ENCODE data around the gene MIPOL1.
"Not testable (repeated sequence)": the region's sequence is repeated elsewhere in the genome, so short reads cannot be mapped to it uniquely, and the experiment has no call there.

Gene MIPOL1

DNA sequence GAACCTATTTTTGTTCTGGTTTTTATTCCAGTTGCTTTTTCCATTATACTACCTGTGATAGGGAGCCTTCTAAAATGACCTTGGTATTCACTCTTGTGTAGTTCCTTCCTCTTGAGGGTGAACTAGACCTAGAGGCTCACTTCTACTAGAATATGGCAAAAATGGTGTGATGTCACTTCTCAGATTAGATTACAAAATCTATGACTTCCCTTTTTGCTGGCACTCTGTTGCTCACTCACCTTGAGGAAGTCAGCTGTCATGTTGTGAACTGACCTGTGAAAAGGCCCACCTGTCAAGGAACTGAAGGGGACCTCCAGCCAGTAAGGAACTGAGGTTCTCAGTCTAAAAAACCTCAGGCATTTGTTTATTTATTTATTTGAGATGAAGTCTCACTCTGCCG is 5.7 kb downstream of the MIPOL1 start:
- no peaks in the 10 kb centered on the region for H3K27me3 ChIP-seq (ENCODE audit: insufficient read depth, low read length)
- no peak overlapping the region for H2AFZ ChIP-seq (ENCODE audit: low read length, unreplicated experiment)
- peaks cover 5% of the 10 kb centered on the region; the same call in 1 of the 2 replicates for H3K36me3 ChIP-seq (ENCODE audit: insufficient read depth, low read length)
- H3K4me3 ChIP-seq (ENCODE audit: low read depth, low read length): no peak overlapping the region
- H3K27ac ChIP-seq (ENCODE audit: low read depth, low read length): no peak overlapping the region
- H3K79me2 ChIP-seq (ENCODE audit: control insufficient read depth, insufficient read depth, low read length, unreplicated experiment): peaks cover 16% of the 10 kb centered on the region
- H3K4me1 ChIP-seq (ENCODE audit: control insufficient read depth, insufficient read depth, low read length, unreplicated experiment): peaks cover 5% of the 10 kb centered on the region

DNA sequence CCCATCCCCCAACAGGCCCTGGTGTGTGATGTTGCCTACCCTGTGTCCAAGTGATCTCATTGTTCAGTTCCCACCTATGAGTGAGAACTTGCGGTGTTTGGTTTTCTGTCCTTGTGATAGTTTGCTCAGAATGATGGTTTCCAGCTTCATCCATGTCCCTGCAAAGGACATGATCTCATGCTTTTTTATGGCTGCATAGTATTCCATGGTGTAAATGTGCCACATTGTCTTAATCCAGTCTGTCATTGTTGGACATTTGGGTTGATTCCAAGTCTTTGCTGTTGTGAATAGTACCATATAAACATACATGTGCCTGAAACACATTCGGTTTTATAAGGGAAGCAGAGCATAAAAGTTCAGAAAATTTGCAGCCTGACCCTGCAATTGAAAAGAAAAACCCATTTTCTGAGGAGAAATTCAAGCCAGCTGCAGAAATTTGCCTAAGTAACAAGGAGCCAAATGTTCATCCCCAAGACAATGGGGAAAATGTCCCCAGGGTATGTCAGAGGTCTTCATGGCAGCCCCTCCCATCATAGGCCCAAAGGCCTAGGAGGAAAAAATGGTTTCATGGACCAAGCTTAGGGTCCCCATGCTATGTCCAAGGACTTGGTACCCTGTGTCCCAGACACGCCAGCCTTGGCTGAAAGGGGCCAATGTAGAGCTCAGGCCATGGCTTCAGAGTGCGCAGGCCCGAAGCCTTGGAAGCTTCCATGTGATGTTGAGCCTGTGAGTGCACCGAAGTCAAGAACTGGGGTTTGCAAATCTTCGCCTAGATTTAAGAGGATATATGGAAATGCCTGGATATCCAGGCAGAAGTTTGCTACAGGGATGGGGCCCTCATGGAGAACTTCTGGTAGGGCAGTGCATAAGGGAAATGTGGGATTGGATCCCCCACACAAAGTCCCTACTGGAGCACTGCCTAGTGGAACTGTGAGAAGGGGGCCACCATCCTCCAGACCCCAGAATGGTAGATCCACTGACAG is 8.2 kb downstream of the MIPOL1 start:
- not testable (repeated sequence) for H3K4me1 ChIP-seq (ENCODE audit: control insufficient read depth, insufficient read depth, low read length, unreplicated experiment); H3K79me2 ChIP-seq (ENCODE audit: control insufficient read depth, insufficient read depth, low read length, unreplicated experiment); H3K36me3 ChIP-seq (ENCODE audit: insufficient read depth, low read length); H2AFZ ChIP-seq (ENCODE audit: low read length, unreplicated experiment); H3K27me3 ChIP-seq (ENCODE audit: insufficient read depth, low read length); H3K4me3 ChIP-seq (ENCODE audit: low read depth, low read length); H3K27ac ChIP-seq (ENCODE audit: low read depth, low read length)

DNA sequence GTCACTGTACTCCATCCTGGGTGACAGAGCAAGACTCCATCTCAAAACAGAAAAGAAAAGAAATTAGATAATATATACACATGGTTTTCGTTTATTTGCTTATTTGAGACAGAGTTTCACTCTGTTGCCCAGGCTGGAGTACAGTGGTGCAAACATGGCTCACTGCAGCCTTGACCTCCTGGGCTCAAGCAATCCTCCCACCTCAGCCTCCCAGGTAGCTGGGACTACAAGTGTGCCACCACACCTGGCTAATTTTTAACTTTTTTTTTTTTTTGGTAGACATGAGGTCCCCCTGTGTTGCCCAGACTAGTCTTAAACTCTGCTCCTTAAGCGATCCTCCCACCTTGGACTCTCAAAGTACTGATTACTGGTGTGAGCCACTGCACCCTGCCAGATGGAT is 11.9 kb downstream of the MIPOL1 start:
- not testable (repeated sequence) for H3K4me3 ChIP-seq (ENCODE audit: low read depth, low read length); H3K27ac ChIP-seq (ENCODE audit: low read depth, low read length); H3K27me3 ChIP-seq (ENCODE audit: insufficient read depth, low read length); H3K4me1 ChIP-seq (ENCODE audit: control insufficient read depth, insufficient read depth, low read length, unreplicated experiment); H2AFZ ChIP-seq (ENCODE audit: low read length, unreplicated experiment); H3K36me3 ChIP-seq (ENCODE audit: insufficient read depth, low read length); H3K79me2 ChIP-seq (ENCODE audit: control insufficient read depth, insufficient read depth, low read length, unreplicated experiment)

DNA sequence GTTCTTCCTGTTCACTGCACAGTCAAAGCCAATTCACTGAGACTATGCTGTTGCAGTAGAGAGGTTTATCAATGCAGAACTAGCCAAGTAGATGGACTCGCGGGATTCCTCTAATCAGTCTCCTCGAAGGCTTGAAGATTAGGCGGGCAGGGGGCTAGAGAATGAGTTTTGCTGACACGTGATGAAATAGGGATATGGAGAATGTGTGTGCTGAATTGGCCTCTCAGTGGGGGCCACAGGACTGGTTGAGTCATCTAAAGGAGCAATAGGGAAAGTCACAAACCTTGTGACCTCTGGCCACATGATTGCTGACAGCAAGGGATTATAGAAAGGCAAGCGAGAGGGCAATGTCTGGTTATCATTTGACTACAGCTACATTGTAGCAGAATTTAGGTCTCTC is 12.7 kb downstream of the MIPOL1 start:
- Histone ChIP-seq H3K36me3 (ENCODE audit: insufficient read depth, low read length) (peaks cover 8% of the 10 kb centered on the region; the same call in 1 of the 2 replicates), H3K79me2 (ENCODE audit: control insufficient read depth, insufficient read depth, low read length, unreplicated experiment) (no peaks in the 10 kb centered on the region), H3K4me3 (ENCODE audit: low read depth, low read length) (no peak overlapping the region), H3K27me3 (ENCODE audit: insufficient read depth, low read length) (no peaks in the 10 kb centered on the region), H3K27ac (ENCODE audit: low read depth, low read length) (no peak overlapping the region), H3K4me1 (ENCODE audit: control insufficient read depth, insufficient read depth, low read length, unreplicated experiment) (no peaks in the 10 kb centered on the region), H2AFZ (ENCODE audit: low read length, unreplicated experiment) (no peak overlapping the region)

DNA sequence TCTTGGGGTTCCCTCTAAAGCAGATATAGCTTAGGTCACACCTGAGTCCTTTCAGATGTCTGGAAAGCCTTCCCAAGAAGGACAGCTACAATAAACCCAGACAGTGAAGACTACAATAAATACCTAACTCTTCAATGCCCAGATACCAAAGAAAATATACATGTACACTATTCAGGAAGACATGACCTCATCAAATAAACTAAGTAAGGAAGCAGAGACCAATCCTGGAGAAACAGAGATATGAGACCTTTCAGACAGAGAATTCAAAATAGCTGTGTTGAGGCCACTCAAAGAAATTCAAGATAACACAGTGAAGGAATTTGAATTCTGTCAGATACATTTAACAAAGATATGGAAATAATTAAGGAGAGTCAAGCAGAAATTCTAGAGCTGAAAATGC is 15.3 kb downstream of the MIPOL1 start:
- Histone ChIP-seq H3K4me3 (ENCODE audit: low read depth, low read length) (no peak overlapping the region), H3K79me2 (ENCODE audit: control insufficient read depth, insufficient read depth, low read length, unreplicated experiment) (no peaks in the 10 kb centered on the region), H2AFZ (ENCODE audit: low read length, unreplicated experiment) (no peak overlapping the region), H3K4me1 (ENCODE audit: control insufficient read depth, insufficient read depth, low read length, unreplicated experiment) (no peaks in the 10 kb centered on the region), H3K27me3 (ENCODE audit: insufficient read depth, low read length) (no peaks in the 10 kb centered on the region), H3K27ac (ENCODE audit: low read depth, low read length) (no peak overlapping the region), H3K36me3 (ENCODE audit: insufficient read depth, low read length) (peaks cover 3% of the 10 kb centered on the region; the same call in 1 of the 2 replicates)

DNA sequence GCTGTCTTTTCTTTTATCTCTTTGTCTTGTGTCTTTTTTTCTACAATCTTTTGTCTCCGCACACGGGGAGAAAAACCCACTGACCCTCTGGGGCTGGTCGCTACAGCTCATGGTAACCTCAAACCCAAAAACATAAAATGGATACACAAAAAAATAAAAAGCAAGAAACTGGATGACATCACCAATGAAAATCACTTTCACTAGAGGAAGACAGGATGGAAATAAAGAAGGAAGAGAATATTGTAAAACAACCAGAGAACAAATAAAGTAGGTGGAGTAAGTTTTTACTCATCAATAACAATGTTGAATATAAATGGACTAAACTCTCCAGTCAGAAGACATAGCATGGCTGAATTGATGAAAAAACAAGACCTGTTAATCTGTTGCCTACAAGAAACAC is 17.6 kb downstream of the MIPOL1 start:
- peaks cover 3% of the 10 kb centered on the region; the same call in 1 of the 2 replicates for H3K36me3 ChIP-seq (ENCODE audit: insufficient read depth, low read length)
- H2AFZ ChIP-seq (ENCODE audit: low read length, unreplicated experiment): no peak overlapping the region
- no peaks in the 10 kb centered on the region for H3K79me2 ChIP-seq (ENCODE audit: control insufficient read depth, insufficient read depth, low read length, unreplicated experiment)
- no peaks in the 10 kb centered on the region for H3K27me3 ChIP-seq (ENCODE audit: insufficient read depth, low read length)
- H3K4me1 ChIP-seq (ENCODE audit: control insufficient read depth, insufficient read depth, low read length, unreplicated experiment): no peaks in the 10 kb centered on the region
- no peak overlapping the region for H3K27ac ChIP-seq (ENCODE audit: low read depth, low read length)
- no peak overlapping the region for H3K4me3 ChIP-seq (ENCODE audit: low read depth, low read length)

DNA sequence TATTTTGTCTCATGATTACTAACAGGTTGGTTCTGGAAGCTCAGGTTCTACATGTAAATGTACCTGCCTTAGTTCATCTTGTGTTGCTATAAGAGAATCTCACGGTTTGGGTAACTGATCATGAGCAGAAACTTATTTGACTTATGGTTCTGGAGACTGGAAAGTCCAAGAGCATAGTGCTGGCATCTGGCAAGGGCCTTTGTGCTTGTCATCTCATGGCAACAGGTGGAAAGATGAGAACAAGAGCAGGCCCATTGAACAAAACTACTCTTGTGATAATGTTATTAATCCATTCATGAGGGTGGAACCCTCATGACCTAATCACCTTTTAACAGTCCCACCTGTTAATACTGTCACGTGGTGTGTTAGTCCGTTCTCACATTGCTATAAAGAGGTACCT is 23.3 kb downstream of the MIPOL1 start:
- Histone ChIP-seq H3K36me3 (ENCODE audit: insufficient read depth, low read length) (0 out of 2 replicates have a peak, but pooled peaks cover 5% of the 10 kb centered on the region), H3K4me1 (ENCODE audit: control insufficient read depth, insufficient read depth, low read length, unreplicated experiment) (no peaks in the 10 kb centered on the region), H3K4me3 (ENCODE audit: low read depth, low read length) (no peak overlapping the region), H3K79me2 (ENCODE audit: control insufficient read depth, insufficient read depth, low read length, unreplicated experiment) (no peaks in the 10 kb centered on the region), H3K27ac (ENCODE audit: low read depth, low read length) (no peak overlapping the region), H2AFZ (ENCODE audit: low read length, unreplicated experiment) (no peak overlapping the region), H3K27me3 (ENCODE audit: insufficient read depth, low read length) (no peaks in the 10 kb centered on the region)

DNA sequence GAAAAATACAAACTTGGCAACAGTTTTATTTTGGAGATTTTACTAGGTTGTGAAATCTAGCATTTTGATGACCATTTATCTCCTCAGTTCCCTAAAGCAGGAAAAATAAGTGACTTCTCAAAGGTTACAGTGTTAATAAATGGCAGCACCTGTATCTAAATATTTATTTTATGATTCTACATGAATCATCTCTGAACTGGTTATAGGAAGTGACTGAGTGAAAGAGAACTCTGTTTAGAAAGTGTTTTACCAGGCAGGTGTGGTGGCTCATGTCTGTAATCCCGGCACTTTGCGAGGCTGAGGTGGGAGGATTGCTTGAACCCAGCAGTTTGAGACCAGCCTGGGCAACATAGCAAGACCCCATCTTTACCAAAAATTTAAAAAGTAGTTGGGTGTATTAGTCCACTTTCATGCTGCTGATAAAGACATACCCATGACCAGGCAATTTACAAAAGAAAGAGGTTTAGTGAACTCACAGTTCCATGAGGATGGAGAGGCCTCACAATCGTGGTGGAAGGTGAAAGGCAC is 26.3 kb downstream of the MIPOL1 start:
- Histone ChIP-seq H3K4me3 (ENCODE audit: low read depth, low read length) (no peak overlapping the region), H3K36me3 (ENCODE audit: insufficient read depth, low read length) (0 out of 2 replicates have a peak, but pooled peaks cover 5% of the 10 kb centered on the region), H3K79me2 (ENCODE audit: control insufficient read depth, insufficient read depth, low read length, unreplicated experiment) (no peaks in the 10 kb centered on the region), H3K27me3 (ENCODE audit: insufficient read depth, low read length) (no peaks in the 10 kb centered on the region), H3K4me1 (ENCODE audit: control insufficient read depth, insufficient read depth, low read length, unreplicated experiment) (no peaks in the 10 kb centered on the region), H3K27ac (ENCODE audit: low read depth, low read length) (no peak overlapping the region), H2AFZ (ENCODE audit: low read length, unreplicated experiment) (no peak overlapping the region)

DNA sequence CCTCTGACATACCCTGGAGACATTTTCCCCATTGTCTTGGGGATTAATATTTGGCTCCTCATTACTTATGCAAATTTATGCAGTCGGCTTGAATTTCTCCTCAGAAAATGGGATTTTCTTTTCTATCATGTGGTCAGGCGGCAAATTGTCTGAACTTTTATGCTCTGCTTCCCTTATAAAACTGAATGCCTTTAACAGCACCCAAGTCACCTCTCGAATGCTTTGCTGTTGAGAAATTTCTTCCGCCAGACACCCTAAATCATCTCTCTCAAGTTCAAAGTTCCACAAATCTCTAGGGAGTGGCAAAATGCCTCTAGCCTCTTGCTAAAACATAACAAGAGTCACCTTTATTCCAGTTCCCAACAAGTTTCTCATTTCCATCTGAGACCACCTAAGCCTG is 27.9 kb downstream of the MIPOL1 start:
- not testable (repeated sequence) for H2AFZ ChIP-seq (ENCODE audit: low read length, unreplicated experiment); H3K4me3 ChIP-seq (ENCODE audit: low read depth, low read length); H3K79me2 ChIP-seq (ENCODE audit: control insufficient read depth, insufficient read depth, low read length, unreplicated experiment); H3K4me1 ChIP-seq (ENCODE audit: control insufficient read depth, insufficient read depth, low read length, unreplicated experiment); H3K27ac ChIP-seq (ENCODE audit: low read depth, low read length); H3K27me3 ChIP-seq (ENCODE audit: insufficient read depth, low read length); H3K36me3 ChIP-seq (ENCODE audit: insufficient read depth, low read length)

DNA sequence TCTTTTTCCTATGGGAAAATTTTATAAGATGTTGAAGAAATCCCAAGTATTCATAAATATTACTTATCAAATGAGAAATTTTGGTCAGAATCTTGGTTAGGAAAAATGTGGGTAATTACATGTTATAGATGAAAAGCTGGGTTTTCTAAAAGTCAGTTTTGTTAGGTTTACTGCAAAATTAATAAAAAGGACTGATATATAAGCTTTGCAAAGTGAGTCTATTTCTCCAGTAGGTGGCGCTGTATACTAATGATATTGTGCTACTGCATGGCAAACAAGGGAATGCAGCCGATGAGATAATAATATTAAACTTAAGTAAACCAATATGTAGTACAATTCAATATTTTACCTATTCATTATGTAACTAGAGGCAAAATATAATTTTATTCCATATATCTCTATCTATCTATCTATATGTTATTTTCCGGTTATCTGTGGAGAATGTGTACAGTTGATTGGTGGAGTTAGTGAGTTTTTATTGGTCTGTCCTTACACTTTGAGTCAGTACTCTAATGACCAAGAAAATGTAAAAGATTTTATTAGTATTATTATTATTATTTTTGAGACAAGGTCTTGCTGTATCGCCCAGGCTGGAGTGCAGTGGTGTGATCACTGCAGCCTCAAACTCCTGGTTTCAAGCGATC is 32.9 kb downstream of the MIPOL1 start:
- Histone ChIP-seq H3K27ac (ENCODE audit: low read depth, low read length) (no peak overlapping the region), H2AFZ (ENCODE audit: low read length, unreplicated experiment) (no peak overlapping the region), H3K79me2 (ENCODE audit: control insufficient read depth, insufficient read depth, low read length, unreplicated experiment) (no peaks in the 10 kb centered on the region), H3K27me3 (ENCODE audit: insufficient read depth, low read length) (no peaks in the 10 kb centered on the region), H3K36me3 (ENCODE audit: insufficient read depth, low read length) (no peaks in the 10 kb centered on the region), H3K4me3 (ENCODE audit: low read depth, low read length) (no peak overlapping the region), H3K4me1 (ENCODE audit: control insufficient read depth, insufficient read depth, low read length, unreplicated experiment) (no peaks in the 10 kb centered on the region)

Measured in ACC112 (cell line).